Activated T-helper 9 cell treated with anti-CD3 and anti-CD28 coated beads, Interleukin-2, amount 50 U/mL, for 16 hours (primary cell): ENCODE data around the gene SERPINB13.

Source experiments
- DNase-seq: peaks from one replicate; pipeline ENCODE4 v3.0.0-alpha.2; 2020; ENCODE audit warnings: low read depth

Gene SERPINB13, protein sequence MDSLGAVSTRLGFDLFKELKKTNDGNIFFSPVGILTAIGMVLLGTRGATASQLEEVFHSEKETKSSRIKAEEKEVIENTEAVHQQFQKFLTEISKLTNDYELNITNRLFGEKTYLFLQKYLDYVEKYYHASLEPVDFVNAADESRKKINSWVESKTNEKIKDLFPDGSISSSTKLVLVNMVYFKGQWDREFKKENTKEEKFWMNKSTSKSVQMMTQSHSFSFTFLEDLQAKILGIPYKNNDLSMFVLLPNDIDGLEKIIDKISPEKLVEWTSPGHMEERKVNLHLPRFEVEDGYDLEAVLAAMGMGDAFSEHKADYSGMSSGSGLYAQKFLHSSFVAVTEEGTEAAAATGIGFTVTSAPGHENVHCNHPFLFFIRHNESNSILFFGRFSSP

DNA sequence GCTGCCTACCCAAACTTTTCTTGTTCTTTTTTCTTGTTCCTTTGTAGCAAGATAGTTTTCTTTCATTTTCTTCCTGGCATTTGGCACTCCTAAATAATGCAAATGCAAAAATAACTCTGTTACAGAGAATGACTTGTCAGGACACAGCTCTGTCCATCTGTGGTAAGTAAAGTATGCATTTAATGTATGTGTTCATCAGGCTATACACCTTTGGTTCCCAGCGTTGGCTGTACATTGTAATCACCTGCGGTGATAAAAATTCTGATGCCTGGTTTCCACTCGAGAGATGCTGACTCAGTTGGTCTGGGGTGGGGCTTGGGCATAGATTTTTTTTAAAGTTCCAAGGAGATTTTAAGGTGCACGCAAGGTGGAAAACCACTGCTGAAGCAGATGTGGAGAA lies at the start of gene SERPINB13:
Gene SERPINB13, plus strand, starts transcription at position 378 of the 400 bp plus-strand sequence. CDS start 1,325 bp downstream, outside the sequence.
- no peak for DNase-seq

DNA sequence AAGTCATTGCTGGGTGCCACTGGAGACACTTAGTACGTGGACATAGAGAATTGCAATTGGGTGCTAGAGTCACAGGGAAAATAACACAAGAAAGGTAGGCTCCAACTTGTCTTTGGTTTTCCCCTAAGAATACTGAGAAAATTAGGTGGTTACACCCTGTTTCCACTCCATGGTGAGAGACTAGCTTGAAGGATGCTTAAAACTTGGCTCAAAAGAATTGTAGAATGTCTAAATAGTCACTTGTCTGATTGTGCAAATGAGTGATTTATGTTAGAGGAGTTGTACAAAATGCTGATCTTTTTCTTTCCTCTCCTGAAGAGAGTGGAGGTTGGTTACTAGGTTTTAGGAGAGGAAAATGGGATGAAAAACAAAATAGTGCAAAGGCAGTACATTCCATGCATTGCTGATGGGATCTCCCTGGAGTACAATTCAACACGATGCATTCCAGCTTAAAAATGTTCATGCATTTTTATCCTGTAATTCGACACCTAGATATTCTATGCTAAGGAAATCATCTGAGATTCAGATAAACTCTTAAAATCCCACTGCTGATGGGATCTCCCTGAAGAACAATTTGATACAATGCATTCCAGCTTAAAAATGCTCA lies 47.1 kb upstream of the SERPINB13 start:
- no peak for DNase-seq

DNA sequence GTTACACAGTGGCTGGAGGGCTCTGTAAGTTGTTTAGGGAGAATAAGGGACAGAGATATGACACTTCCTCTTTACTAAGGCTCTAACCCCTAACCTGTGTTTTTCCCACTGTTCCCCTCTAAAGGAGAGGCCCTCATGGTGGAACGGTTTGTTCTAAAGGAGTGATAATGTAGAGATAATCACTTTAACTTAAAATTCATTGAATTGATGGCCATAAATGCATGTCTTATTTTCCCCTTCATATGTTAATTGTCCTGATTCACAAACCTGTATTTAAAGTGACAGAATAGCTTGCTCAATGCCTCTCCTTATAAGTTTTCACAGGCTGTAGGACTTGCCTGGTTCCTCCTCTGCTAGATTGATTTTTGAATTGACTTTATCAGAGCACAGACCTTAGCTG lies 45.1 kb upstream of the SERPINB13 start, which contains the start of gene SERPINB12:
Gene SERPINB12, plus strand, starts transcription at position 301 of the 400 bp plus-strand sequence. CDS start 13,791 bp downstream, outside the sequence.
- DNase-seq: no peak

DNA sequence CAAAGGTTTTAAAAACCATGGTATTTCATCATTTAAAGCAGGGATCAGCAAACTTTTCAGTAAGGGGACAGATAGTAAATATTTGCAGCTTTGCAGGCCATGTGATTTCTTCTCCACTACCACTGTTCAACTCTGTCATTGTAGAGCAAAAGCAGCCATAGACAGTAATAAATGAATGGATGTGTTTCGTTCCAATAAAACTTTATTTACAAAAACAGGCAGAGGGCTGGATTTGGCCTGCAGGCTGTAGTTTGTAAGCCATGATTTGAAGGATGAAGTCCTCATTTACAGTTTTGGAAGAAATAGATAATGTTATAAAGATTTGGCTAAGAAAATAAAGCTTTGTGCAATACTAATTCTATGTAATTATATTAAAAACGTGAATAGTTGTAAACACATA lies 43.1 kb upstream of the SERPINB13 start:
- DNase-seq: no peak

DNA sequence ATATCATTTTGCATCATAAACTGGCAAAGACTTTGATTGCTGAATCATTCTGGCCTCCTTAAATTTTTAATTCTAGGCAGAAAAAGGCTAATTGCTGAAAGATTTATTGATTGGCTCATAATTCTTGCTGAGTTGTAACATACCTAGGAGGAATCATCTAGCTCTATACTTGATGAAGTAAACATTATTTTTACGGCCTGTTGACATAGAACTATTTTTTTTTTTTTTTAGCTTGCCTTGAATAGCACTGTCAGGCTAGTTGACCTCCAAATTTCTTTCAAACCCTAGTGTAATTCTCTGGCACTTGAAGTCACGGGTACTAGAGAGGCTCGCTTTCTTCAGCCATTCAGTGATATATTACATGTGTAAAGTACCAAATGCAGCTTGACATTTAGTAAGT lies 42.1 kb upstream of the SERPINB13 start:
- no peak for DNase-seq

DNA sequence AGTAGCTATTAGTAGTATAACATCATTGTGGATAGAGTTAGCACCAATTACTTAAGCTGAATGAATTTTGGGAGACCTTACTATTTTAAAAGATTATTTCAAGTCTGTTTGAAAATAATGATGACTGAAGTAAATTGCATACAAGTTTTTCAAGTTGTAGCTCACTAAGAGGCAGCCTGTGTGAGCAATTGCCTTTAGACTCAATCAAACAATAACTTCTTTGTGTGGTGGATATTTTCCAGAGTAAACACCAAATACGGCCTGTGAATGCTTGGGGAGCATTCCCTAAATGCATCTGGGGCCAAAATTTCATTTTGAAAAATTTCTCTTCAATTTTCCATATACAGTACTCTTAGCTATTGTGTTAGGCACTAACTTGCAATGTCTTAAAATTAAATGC lies 37.1 kb upstream of the SERPINB13 start:
- DNase-seq: no peak

DNA sequence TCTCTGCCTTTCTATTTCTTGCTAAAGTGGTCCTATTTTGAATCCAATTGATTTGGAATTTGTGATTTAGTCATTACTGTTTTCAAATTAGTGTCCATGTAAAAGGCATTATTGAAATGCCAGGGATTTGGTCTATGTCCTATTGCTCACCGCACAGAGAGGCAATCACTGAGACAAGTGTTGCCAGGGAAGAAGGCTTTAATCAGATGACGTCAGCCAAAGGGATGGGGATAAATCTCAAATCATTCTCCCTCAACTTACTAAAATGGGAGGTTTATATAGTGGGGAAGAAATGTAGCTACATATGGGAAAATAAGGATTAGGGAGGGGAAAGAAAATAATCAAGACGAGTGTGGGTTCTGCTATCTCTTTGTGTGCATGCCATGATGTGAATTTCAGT lies 35.4 kb upstream of the SERPINB13 start:
- no peak for DNase-seq

DNA sequence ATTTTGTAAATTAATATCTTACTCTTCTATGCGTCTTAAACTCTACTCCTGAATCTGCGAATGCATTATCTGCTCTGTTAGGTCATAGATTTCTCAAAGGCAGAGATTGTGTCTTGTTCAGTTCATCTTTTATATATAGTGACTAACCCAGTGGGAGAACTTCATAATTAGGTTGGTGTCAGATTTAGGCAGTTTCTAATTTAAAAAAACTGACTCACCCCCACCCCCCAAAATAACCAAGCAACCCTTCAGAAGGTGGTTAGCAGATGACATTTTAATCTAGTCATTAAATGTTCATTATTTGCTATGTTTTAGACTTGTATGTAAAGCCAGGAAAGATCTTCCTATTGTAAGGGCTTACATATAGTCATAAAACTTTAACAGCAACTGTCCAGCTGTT lies 34.6 kb upstream of the SERPINB13 start:
- no peak for DNase-seq

DNA sequence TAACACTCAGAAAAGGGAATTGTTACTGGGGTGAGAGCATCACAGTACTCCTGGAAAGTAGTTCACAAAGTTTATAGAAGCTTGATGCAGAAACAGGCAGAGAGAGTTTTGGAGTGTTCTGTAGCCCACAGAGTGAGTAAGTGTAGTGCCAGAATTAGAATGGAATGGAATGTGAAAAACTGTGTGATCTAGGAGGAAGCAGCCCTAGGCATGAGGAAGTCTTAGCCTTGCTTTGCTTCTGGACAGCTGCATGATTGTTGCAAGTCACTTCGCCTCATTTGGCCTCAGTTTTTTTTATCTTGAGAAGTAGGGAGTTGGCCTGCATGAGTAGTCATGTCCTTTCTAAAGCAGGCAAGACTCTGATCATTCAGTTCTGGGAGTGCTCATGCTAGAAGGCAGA lies 34.1 kb upstream of the SERPINB13 start:
- no peak for DNase-seq

DNA sequence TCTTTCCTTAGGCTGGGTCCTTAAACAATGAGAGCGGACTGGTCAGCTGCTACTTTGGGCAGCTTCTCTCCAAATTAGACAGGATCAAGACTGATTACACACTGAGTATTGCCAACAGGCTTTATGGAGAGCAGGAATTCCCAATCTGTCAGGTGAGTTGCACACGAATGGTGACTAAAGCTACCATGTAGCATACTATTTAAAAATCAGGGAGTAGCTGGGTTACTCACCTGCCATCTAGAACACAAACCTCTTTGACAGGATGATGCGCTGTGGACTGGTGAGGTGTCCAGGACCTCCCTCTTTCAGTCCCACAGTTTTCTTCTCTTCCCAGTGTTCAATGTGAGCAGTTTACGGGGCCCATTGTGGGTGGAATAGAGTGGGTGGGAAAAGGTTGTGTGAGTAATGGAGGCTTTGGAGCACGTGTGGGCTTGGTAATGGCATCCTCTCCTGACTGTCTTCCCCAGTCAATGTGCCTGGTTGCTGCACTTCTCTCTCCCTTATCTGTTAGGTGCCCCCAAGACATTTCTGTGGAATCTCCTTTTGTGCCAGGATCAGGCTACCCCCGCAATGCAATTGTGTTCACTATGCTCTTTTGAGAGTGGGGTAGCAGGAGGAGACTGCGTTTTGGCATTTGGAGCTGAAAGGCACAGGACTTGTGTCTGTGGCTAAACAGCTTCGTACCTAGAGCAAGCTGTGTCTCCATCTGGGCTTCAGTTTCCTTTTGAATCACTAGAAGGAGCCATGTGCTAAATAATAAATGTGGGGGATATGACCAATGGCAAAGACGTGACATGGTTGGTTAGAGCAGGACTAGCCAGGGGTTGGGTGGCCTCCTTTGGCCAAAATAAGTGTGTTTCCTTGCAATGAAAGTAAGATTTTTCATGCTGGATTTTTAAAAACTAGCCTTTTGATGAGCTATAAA lies 27.3 kb upstream of the SERPINB13 start:
- no peak for DNase-seq

DNA sequence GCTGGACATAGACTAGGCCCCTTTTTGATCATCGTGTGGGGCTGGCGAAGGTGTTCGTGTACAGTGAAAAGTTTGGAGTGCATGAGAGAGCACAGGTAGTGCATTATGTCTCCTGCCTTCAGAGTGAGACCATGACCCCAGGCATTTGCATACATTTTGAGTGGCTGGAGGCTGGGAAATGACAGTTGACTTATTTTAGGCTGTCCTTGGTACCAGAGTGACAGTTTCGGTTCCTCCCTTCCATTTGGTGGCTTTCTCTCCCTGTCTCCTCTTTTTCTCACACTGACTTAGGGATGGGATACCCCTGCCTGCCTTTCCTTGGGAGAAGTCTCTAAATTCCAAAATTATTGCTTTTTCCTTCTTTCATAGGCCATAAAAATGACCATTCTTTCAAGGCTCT lies 24.9 kb upstream of the SERPINB13 start:
- DNase-seq: no peak

DNA sequence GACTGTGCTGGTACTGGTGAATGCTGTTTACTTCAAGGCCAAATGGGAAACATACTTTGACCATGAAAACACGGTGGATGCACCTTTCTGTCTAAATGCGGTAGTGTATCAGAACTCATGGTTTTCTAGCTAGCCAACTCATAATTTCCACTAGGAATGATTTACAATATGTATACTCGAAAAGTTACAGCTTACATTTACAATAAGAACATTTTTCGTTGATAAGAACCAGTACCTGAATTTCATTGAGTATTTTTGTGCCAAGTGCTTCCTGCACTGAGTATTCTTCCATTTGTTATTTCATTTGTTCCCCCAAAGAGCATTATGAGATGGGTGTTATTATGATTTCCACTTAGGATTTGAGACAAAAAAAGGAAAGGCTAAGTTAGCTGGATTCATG lies 23.1 kb upstream of the SERPINB13 start:
- DNase-seq: no peak

DNA sequence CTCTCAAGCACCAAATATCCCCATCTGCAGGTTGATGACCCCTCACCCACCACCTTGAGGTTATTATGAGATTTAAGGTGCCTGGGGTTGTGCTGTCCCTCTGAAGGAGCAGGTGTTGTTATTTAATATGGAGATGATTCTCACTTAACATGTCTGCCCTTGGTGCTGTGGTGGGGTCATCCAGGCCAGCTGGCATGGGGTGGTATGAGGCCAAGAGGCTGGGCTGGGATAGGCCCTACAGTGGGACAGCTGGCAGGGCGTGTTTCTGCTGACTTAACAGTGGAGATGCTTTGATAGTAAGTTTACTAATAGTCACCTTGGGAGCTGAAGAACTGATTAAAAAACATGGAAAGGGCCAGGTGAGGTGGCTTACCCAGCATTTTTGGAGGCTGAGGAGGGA lies 22.6 kb upstream of the SERPINB13 start:
- DNase-seq: no peak

DNA sequence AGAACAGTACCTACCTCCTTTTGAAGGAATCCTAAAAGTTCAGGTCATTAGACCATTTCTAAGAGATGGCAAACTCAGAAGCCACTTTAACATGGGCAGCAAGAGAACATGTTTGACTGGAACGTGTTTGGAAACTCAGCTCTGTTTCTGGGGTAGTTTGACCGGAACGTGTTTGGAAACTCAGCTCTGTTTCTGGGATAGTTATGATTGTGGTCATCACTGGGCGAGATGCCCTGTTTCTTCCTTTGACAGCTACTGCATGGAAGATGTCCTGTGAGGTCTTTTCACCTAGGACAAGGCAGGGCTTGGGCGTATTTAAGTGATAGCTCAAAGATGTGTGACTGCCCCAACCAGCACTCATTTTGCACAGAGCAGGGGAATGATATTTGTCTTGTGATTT lies 19.9 kb upstream of the SERPINB13 start:
- no peak for DNase-seq

DNA sequence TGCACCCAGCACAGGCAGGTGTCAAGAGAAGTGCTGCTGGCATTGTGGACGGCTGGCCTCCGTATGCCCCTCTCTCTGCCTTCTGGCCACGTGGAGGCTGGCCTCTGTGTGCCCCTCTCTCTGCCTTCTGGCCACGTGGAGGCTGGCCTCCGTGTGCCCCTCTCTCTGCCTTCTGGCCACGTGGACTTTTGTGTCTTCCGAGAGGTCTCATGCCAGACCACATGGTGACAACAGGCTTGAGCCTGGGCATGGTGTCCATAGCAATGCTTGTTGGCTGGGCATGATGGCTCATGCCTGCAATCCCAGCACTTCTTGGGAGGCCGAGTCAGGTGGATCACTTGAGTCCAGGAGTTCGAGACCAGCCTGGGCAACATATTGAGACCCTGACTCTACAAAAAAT lies 19.3 kb upstream of the SERPINB13 start:
- DNase-seq: no peak

DNA sequence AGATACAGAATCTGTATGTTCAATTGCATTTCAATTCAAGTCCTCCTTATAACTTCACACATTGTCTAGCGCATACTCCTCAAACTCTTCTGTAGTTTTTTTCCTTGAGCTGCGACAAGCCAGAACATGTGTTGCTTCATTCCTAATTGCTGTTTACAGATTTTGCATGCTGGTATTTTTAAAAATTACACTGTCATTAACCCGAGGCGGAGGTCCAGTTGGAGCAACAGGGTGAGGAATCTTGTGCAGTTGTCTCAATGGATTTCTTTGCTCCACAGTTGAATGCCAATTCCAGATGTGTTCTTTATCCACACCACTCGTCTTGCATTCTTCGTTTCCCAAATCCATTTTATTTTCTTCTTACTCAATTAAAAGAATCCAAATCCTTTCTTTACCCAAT lies 16.4 kb upstream of the SERPINB13 start:
- DNase-seq: no peak

DNA sequence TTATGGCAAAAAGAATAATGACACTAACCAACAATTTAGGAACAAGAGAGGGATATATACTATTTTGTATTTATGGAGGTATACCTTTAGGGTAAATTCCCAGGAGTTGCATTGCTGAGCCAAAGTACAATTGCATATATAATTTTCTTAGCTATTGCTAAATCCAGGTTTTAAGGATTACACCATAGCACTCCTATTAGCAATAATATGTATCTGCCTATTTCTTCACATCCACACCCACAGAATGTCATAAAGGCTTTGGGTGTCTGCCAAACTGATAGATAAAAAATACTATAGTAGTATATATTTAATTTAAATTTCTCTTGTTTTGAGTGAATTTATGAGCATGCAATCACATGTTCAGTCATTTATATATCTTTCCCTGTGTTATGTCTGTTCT lies 11.5 kb upstream of the SERPINB13 start:
- DNase-seq: no peak

DNA sequence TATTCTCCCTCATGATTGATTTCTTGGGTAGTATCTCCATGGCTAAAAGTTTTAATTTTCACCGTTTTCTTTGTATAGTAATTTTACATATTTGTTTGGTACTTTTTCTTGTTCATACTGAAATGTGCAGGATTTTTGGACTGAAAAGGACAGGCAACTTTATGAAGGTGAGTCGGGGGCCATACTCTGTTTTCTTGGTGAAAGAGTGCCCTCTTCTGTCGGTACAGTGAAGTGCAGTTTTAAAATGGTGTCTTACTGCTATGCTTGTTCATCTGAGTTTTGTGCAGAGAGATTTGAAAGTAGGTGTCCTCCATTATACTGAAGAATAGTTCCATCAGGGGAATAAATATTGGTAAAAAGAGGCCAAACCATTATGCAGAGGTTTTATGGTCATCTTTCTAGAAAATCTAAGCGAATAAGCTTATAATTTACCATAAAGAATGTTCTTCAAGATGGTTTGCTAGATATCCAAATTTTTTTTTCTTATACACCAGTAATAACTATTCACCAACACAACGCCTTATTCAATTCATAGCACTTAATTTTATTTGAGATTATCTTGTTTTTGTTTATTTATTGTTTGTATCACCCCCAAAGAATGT lies 8.7 kb upstream of the SERPINB13 start:
- no peak for DNase-seq

DNA sequence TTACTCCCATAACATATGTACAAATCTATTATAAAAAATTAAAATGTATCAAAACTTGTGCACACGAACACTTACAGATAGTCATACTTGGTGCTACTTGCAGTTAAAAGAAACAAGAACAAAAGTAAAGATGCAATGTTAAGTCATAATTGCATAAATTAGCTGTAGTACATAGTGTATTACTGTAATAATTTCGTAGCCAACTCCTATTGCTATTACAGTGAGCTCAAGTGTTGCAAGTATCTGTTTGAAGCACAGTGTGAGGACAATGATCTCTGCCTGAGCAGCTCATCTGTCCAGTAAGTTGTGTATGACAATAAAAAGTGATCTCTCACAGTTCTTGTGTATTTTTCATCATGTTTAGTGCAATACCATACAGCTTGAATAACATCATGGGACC lies 7.5 kb upstream of the SERPINB13 start:
- DNase-seq: no peak

DNA sequence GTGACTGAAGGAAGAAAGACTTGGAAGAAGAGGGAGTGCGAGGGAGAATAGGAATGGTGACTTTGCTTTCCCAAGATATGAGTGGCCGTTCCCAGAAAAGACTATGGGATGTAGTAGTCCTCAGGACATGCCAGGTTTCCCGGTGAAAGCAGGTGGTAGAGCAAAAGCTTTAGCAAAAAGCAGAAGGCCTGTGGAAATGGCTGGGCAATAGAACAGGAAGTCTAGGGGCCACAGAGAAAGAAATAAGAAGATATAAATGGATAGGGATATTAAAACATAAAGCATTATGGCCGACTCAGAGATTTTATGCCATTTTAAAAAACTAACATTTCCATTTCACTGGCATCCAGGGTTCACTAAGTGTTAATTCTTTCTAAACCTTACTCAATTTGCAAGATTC lies 1.2 kb upstream of the SERPINB13 start:
- DNase-seq: no peak

DNA sequence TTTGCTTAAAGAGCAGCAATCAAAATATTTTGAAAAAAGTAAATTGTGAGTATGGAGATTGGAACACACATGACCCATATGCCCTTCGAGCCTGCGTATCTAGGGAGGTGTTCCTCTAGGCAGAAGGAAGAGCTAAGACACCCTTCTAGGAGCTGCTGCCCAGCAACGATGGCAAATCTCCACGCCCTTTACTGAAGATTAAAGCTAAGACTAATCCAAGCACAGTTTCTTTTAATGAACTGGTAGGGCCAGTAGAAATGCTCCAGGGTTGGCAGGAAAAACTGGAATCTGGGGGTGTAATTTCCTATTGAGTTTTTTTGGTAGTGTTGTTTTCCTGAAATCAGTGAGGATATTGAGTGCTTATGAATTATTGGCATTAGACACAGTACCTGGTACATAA lies 712 bp upstream of the SERPINB13 start:
- DNase-seq: no peak

DNA sequence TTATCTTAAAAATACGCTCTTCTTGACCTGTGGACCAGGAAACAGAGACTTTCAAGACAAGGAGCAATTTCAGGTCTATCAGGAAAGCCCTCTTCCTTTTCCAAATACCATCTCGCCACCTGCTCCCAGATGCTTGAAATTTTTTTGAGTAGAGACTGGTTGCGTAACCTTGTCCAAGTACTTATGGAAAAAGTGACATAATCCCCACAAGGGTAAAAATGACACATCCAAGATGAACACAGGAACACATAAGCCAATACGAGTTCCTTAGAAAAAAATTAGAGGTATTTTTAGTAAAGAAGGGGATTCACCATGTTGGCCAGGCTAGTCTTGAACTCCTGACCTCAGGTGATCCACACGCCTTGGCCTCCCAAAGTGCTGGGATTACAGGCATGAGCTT lies 1.8 kb downstream of the SERPINB13 start:
- DNase-seq: no peak
